Stomach (tissue), 9 donors: Measurements from ENCODE around the gene PARD3. TPM values are rescaled to one million over a fixed set of nuclear protein-coding genes. Genes with fewer than 3 reads are reported as not detected.

Source experiments
- DNase-seq, 2 donors: peaks; one replicate each; pipeline versions ENCODE4 v3.0.0 to v3.0.0-alpha.2; 2013 to 2019
- H3K27ac ChIP-seq, 5 donors: fragments of 200-600 bp in 4 of 5; sonication (generic) in 4 of 5; one replicate each; pipeline ENCODE4 v1.5.1; 2013 to 2019; ENCODE audit warnings: mild to moderate bottlenecking in 1 of 5, moderate library complexity in 1 of 5
- H3K27me3 ChIP-seq, 3 donors: fragments of 200-600 bp; sonication (generic); one replicate each; pipeline ENCODE4 v1.5.1; 2017 to 2019; ENCODE audit warnings: mixed run types in 1 of 3
- H3K36me3 ChIP-seq, 4 donors: fragments of 200-600 bp; sonication (generic); 1 replicate in 3 of 4; 2 replicates in 1 of 4; pipeline ENCODE4 v1.5.1; 2016 to 2019
- H3K4me1 ChIP-seq, 4 donors: fragments of 200-600 bp; sonication (generic); one replicate each; pipeline ENCODE4 v1.5.1; 2016 to 2019
- H3K4me3 ChIP-seq, 4 donors: fragments of 200-600 bp; sonication (generic) in 3 of 4; one replicate each; pipeline ENCODE4 v1.5.1; 2016 to 2019; ENCODE audit warnings: mild to moderate bottlenecking in 1 of 4
- H3K9me3 ChIP-seq, 4 donors: fragments of 200-600 bp; sonication (generic); one replicate each; pipeline ENCODE4 v1.5.1; 2016 to 2019
- EP300 ChIP-seq: sonication (generic); formaldehyde crosslinking; IDR thresholded peaks from one replicate; pipeline ENCODE4 v1.6.1; 2017; ENCODE audit warnings: antibody characterized with exemption
- POLR2A ChIP-seq, 4 donors: fragments of 450-650 bp; IDR thresholded peaks; one replicate each; pipeline ENCODE4 v1.6.1; 2016; ENCODE audit warnings: antibody characterized with exemption in 4 of 4, control low read depth in 2 of 4, mild to moderate bottlenecking in 1 of 4, moderate library complexity in 1 of 4
- POLR2AphosphoS5 ChIP-seq, 3 donors: sonication (generic); formaldehyde crosslinking; IDR thresholded peaks; one replicate each; pipeline ENCODE4 v1.6.1; 2016; ENCODE audit warnings: antibody characterized with exemption in 3 of 3
- WGBS, 5 donors: extraction: QIAGEN DNeasy Blood & Tissue Kit in 3 of 5; methylation state at CpG; one replicate each; pipeline versions ENCODE4 v1.1.5 to v1.1.7; 2013 to 2018; 5-methylcytosine and 5-hydroxymethylcytosine counted together
- intact Hi-C: fragments of 100-400 bp; cut with DNase I; formaldehyde crosslinking; loops from one replicate; pipeline ENCODE4 v1.15.1; 2023; ENCODE audit warnings: low total_unique reads
- polyA plus RNA-seq, 3 donors: library from polyadenylated mRNA; stranded (reverse); fragments of 200-250 nt; gene quantifications; one replicate each; pipeline ENCODE4 v1.2.3, GENCODE V29; 2013
- total RNA-seq, 5 donors: library from RNA; depleted of rRNA; stranded (reverse); fragments of >200 nt; gene quantifications; one replicate each; pipeline versions ENCODE4 v1.1.0 to v1.2.3, GENCODE V29; 2014 to 2016
- TF ChIP-seq, protein P1 (sequence below), 7 experiments: fragments of 450-650 bp in 4 of 7; fragments of 200-600 bp in 3 of 7; sonication (generic) in 3 of 7; IDR thresholded peaks; one replicate each; pipeline ENCODE4 v1.5.1; 2016 to 2019; ENCODE audit warnings: antibody characterized with exemption in 7 of 7, control low read depth in 2 of 7, mild to moderate bottlenecking in 1 of 7
- donor health status: healthy with polysubstance abuse.
- donor health status: Bipolar disorder and iron deficiency.
- donor health status: healthy.

PARD3 gene
- total and polyA plus RNA-seq, 8 donors, result 13.7 to 118 (median 31.8) TPM

DNA sequence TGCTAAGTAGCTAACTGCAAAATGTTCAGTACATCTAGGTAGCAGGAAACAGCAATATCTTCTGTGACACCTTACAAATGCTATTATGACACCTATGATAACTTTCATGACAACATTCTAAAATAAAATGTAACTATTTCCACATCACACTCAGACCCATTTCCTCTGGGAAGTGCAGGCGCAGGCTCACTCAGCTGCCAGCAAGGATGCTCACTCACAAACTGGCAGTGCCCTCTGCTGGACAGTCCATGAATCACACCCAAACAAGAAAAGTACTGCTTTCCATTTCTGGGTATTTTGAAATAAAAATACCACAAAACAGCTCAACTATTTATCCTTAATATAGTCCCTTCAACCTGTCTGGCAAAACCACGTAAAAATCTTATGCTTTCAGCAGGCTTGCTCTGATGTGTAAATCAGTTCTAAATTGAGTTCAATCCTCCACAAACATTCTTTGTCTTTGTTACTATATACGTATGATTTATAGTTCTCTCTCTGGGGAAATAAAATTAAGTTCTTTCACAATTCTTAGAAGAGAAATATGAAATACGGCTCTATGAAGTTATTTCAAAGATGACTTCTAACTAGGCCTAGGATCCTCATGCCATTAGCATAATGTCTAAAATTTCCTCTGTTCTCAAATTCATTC, 176.6 kb downstream of the PARD3 start:
- Histone ChIP-seq H3K27me3 (no peaks in the 10 kb centered on the region), H3K27ac (no peak overlapping the region), H3K4me3 (no peak overlapping the region), H3K36me3 (no peaks in the 10 kb centered on the region), H3K4me1 (peaks cover 6 to 52% (median 22%) of the 10 kb centered on the region in 4 donors), H3K9me3 (no peaks in the 10 kb centered on the region)
- peak; percentile 84 to 94 for DNase-seq
- intact Hi-C loops, result no loop called here
- 25 to 37% (median 34%) methylated on average over 4 of the region's 4 CpGs for WGBS, 5 donors
- TF ChIP-seq, protein P1, sequence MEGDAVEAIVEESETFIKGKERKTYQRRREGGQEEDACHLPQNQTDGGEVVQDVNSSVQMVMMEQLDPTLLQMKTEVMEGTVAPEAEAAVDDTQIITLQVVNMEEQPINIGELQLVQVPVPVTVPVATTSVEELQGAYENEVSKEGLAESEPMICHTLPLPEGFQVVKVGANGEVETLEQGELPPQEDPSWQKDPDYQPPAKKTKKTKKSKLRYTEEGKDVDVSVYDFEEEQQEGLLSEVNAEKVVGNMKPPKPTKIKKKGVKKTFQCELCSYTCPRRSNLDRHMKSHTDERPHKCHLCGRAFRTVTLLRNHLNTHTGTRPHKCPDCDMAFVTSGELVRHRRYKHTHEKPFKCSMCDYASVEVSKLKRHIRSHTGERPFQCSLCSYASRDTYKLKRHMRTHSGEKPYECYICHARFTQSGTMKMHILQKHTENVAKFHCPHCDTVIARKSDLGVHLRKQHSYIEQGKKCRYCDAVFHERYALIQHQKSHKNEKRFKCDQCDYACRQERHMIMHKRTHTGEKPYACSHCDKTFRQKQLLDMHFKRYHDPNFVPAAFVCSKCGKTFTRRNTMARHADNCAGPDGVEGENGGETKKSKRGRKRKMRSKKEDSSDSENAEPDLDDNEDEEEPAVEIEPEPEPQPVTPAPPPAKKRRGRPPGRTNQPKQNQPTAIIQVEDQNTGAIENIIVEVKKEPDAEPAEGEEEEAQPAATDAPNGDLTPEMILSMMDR (IDR thresholded peaks at IDR 0.05), result peak in 6 of 7 experiments; percentile 73 to 94 (median 88)
- peak in 2 of 3 donors; percentile 19 to 68 for TF ChIP-seq POLR2AphosphoS5 (IDR thresholded peaks at IDR 0.05)
- no peak for TF ChIP-seq EP300

DNA sequence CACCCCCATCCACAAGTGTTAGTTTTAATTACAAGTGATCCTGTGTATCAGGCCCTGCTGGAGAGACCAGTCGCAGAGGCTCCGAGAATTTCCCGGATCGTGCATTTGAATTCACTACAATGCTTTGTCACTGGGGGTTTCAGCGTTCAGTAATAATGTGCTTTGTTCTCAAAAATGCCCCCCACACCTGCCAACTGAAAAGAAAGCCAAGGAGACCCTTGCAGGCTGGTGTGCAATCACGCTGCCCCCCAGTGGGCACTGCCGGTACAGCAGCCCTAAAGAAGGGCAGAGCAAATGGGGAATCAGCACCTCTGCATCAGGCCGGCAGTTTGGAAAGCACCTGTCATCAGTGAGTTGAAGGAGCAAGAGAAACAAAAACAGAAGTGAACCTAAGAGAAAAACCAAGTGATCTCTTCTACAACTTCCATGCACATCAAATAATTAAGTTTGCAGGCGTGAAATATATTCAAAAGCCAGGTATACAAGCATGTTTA, 177.6 kb downstream of the PARD3 start:
- intact Hi-C loops, result no loop called here
- Histone ChIP-seq H3K36me3 (no peaks in the 10 kb centered on the region), H3K4me3 (no peak overlapping the region), H3K4me1 (peaks cover 6 to 52% (median 22%) of the 10 kb centered on the region in 4 donors), H3K27me3 (no peaks in the 10 kb centered on the region), H3K27ac (no peak overlapping the region), H3K9me3 (no peaks in the 10 kb centered on the region)
- WGBS, 5 donors, result 25 to 32% (median 27%) methylated on average over 9 of the region's 9 CpGs
- TF ChIP-seq EP300 (no peak), POLR2A (IDR thresholded peaks at IDR 0.05) (no peak), POLR2AphosphoS5 (IDR thresholded peaks at IDR 0.05) (no peak)
- TF ChIP-seq, protein P1 (IDR thresholded peaks at IDR 0.05), result peak in 5 of 7 experiments; percentile 75 to 97 (median 95)
- peak; percentile 68 to 83 for DNase-seq

DNA sequence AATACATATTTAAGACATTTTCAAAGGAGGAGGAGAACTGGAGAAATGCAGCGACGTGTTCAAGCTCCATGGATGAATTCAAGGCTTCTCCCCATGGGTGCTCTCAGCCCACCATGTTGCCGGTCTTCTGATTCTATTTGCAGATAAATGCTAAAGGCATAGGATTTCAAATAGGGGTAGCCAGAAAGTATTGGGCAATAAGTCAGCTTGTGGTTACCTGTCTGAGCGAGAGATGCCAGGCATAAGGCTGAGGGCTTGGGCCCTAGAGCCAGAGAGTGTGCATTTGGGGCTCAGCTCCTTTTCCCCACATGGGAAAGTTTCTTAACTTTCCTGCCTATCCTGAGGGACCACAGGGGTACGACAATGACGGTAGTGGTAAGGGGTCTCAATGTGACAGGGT, 180.0 kb downstream of the PARD3 start:
- Histone ChIP-seq H3K27me3 (no peaks in the 10 kb centered on the region), H3K4me1 (peaks cover 0 to 38% (median 15%) of the 10 kb centered on the region in 4 donors), H3K36me3 (no peaks in the 10 kb centered on the region), H3K9me3 (no peaks in the 10 kb centered on the region), H3K27ac (no peak overlapping the region), H3K4me3 (no peak overlapping the region)
- TF ChIP-seq, protein P1 (IDR thresholded peaks at IDR 0.05), result no peak
- TF ChIP-seq EP300 (no peak), POLR2A (IDR thresholded peaks at IDR 0.05) (no peak), POLR2AphosphoS5 (IDR thresholded peaks at IDR 0.05) (no peak)
- DNase-seq, result no peak
- intact Hi-C loops, result no loop called here
- WGBS, 5 donors, result 92 to 98% (median 97%) methylated on average over 6 of the region's 6 CpGs

DNA sequence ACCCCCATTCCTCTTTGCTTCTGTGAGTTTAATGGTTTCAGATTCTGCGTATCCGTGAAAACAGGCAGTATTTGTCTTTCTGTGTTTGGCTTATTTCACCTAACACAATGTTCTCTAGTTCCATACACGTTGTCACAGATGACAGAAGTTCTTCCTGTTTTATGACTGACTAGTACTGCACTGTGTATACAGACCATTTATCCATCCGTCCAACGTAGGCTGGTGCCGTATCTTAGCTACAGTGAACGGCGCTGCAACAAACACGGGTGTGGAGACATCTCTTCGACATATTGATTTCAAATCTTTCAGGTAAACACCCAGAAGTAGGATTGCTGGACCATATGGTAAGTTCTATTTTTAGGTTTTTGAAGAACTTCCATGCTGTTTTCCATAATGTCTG, 181.7 kb downstream of the PARD3 start:
- peak in 1 of 2 donors; percentile 69 for DNase-seq

More for the DNA sequence above, 181.7 kb downstream of the PARD3 start:
- intact Hi-C loops, result no loop called here
- Histone ChIP-seq H3K4me1 (peaks cover 2 to 36% (median 16%) of the 10 kb centered on the region in 4 donors), H3K27me3 (no peaks in the 10 kb centered on the region), H3K36me3 (no peaks in the 10 kb centered on the region), H3K27ac (no peak overlapping the region), H3K9me3 (no peaks in the 10 kb centered on the region), H3K4me3 (no peak overlapping the region)
- TF ChIP-seq EP300, result no peak
- no peak for TF ChIP-seq POLR2AphosphoS5 (IDR thresholded peaks at IDR 0.05)
- no peak for TF ChIP-seq POLR2A (IDR thresholded peaks at IDR 0.05)
- TF ChIP-seq, protein P1 (IDR thresholded peaks at IDR 0.05), result no peak
- 80 to 85% (median 83%) methylated on average over 10 of the region's 10 CpGs for WGBS, 5 donors
